ENCODE data around the gene KRT76.

KRT76 gene

DNA sequence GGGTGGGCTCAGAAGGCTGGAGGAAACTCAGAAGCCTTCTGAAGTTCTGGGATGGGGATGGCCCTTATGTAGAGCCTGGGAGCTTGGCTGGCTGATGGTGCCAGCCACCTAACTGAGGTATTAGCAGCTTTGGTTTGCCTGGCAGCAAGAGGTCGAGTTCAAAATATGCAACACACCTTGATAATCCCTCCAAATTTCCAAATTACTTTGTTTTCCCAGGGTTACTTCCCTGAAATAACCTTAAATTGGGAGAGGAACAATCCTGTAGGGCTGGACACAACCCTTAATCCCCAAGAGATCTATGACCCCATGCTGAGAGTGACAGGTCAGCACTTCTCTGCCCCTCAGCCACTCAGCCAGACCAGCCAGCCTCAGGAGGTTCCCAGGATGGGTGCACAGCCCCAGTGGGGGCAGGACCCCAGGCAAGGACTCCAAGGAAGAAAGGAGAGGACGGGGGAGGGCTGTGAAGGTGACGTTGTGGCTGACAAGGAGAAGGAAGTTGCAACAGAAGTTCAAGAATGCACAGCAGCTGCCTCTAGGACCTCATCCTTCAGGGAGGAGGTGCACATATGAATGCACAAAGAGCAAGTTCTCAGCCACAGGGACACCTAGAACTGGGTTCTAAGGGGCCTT lies 55.2 kb downstream of the KRT76 start:
- WGBS: 67% methylated on average over 3 of the region's 3 CpGs
- H3K27ac ChIP-seq (ENCODE audit: low read depth, low read length): no peak overlapping the region
- H3K36me3 ChIP-seq (ENCODE audit: insufficient read depth, low read length): no peaks in the 10 kb centered on the region
- no peak overlapping the region for H3K4me3 ChIP-seq (ENCODE audit: low read length)
- H3K27me3 ChIP-seq (ENCODE audit: insufficient read depth, low read length): 0 out of 2 replicates have a peak, but pooled peaks cover 4% of the 10 kb centered on the region
- no peaks in the 10 kb centered on the region for H3K9me3 ChIP-seq (ENCODE audit: insufficient read depth, low read depth, low read length)
- H3K4me1 ChIP-seq (ENCODE audit: insufficient read depth, low read length): no peaks in the 10 kb centered on the region
- no peak overlapping the region for H3K9ac ChIP-seq (ENCODE audit: low read depth, low read length)

DNA sequence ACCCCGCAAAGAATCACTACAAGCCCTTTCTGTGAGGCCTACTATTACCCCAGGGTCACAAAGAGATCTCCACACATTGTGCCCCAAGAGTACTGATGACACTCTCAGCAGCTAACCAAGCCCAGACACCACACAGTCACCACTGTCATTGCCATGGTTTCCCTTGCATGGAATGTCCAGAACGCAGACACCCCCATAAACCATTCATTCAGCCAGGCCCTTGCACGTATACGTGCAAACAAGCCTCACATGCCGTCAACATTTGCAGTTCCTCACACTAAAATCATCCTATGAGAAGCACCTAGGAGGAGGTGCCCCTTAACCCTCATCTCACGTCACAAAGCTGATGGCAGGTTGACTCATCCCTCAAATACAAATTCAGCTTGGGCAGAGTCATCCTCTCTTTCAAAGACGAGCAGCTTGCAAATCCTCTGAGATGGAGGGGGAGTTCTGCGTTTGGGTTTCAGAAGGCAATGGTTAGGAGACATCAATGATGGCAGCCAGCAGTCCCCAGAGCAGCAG lies 56.7 kb downstream of the KRT76 start:
- Histone ChIP-seq H3K9me3 (ENCODE audit: insufficient read depth, low read depth, low read length) (no peaks in the 10 kb centered on the region), H3K4me1 (ENCODE audit: insufficient read depth, low read length) (no peaks in the 10 kb centered on the region), H3K27me3 (ENCODE audit: insufficient read depth, low read length) (peaks cover 19% of the 10 kb centered on the region), H3K4me3 (ENCODE audit: low read length) (no peak overlapping the region), H3K9ac (ENCODE audit: low read depth, low read length) (no peak overlapping the region), H3K27ac (ENCODE audit: low read depth, low read length) (no peak overlapping the region), H3K36me3 (ENCODE audit: insufficient read depth, low read length) (no peaks in the 10 kb centered on the region)
- 85% methylated on average over 8 of the region's 8 CpGs for WGBS
